Hepatocyte (in vitro differentiated cells): ENCODE data around the gene OR10V1. TPM values are rescaled to one million over a fixed set of nuclear protein-coding genes. Genes with fewer than 3 reads are reported as not detected.

Source experiments
- DNase-seq: peaks from one replicate; pipeline ENCODE4 v3.0.0-alpha.2; 2016; ENCODE audit warnings: low spot score
- H2AFZ ChIP-seq: fragments of 200-600 bp; sonication (generic); 2 replicates; pipeline ENCODE4 v1.6.0; 2016; ENCODE audit warnings: antibody characterized with exemption, mild to moderate bottlenecking
- H3K27ac ChIP-seq: fragments of 200-600 bp; sonication (generic); 2 replicates; pipeline ENCODE4 v1.5.1; 2016; ENCODE audit warnings: mild to moderate bottlenecking
- H3K27me3 ChIP-seq: fragments of 200-600 bp; sonication (generic); 2 replicates; pipeline ENCODE4 v1.6.1; 2016
- H3K36me3 ChIP-seq: fragments of 200-600 bp; sonication (generic); replicated peaks from 2 replicates; pipeline ENCODE4 v1.5.1; 2016; ENCODE audit warnings: low read depth; ENCODE audit not compliant: insufficient read depth
- H3K4me1 ChIP-seq: fragments of 200-600 bp; sonication (generic); 2 replicates; pipeline ENCODE4 v1.5.1; 2016; ENCODE audit warnings: mild to moderate bottlenecking, moderate library complexity; ENCODE audit not compliant: insufficient read depth
- H3K4me2 ChIP-seq: fragments of 200-600 bp; sonication (generic); 2 replicates; pipeline ENCODE4 v1.6.0; 2016
- H3K4me3 ChIP-seq: fragments of 200-600 bp; sonication (generic); 2 replicates; pipeline ENCODE4 v1.5.1; 2016; ENCODE audit warnings: mild to moderate bottlenecking
- H3K79me2 ChIP-seq: fragments of 200-600 bp; sonication (generic); 2 replicates; pipeline ENCODE4 v1.6.0; 2017; ENCODE audit warnings: mild to moderate bottlenecking
- H3K9me2 ChIP-seq: fragments of 200-600 bp; sonication (generic); replicated peaks from 2 replicates; pipeline ENCODE4 v1.6.0; 2017; ENCODE audit warnings: mild to moderate bottlenecking; ENCODE audit not compliant: insufficient read depth
- H3K9me3 ChIP-seq: fragments of 200-600 bp; sonication (generic); 2 replicates; pipeline ENCODE4 v1.5.1; 2016; ENCODE audit warnings: low read depth, mild to moderate bottlenecking
- H4K20me1 ChIP-seq: fragments of 200-600 bp; sonication (generic); 2 replicates; pipeline ENCODE4 v1.6.0; 2016; ENCODE audit warnings: mild to moderate bottlenecking; ENCODE audit not compliant: insufficient read depth, poor library complexity, severe bottlenecking
- EZH2 ChIP-seq: fragments of 200-600 bp; sonication (generic); IDR thresholded peaks from 2 replicates; pipeline ENCODE4 v1.6.1; 2016; ENCODE audit warnings: antibody characterized with exemption, mild to moderate bottlenecking, borderline replicate concordance
- EZH2phosphoT487 ChIP-seq: fragments of 200-600 bp; sonication (generic); IDR thresholded peaks from one replicate; pipeline ENCODE4 v1.6.1; 2018; ENCODE audit warnings: antibody characterized with exemption, mild to moderate bottlenecking, low read depth, moderate library complexity; ENCODE audit not compliant: unreplicated experiment, severe bottlenecking
- WGBS: methylation state at CpG from one replicate; pipeline ENCODE4 v1.1.6; 2016; ENCODE audit warnings: low lambda C conversion rate; ENCODE audit errors: missing lambda C conversion rate; 5-methylcytosine and 5-hydroxymethylcytosine counted together
- polyA plus RNA-seq: library from polyadenylated mRNA; unstranded; fragments of >200 nt; fragmentation: Nextera tagmentation; extraction: Ambion mirVana; gene quantifications from 2 replicates; pipeline ENCODE4 v1.2.1, GENCODE V29; 2016
- total RNA-seq: library from RNA; depleted of rRNA; stranded (reverse); fragments of >200 nt; gene quantifications from 2 replicates; pipeline ENCODE4 v1.2.3, GENCODE V29; 2014
- TF ChIP-seq, protein P1 (sequence below): fragments of 200-600 bp; sonication (generic); IDR thresholded peaks from 2 replicates; pipeline ENCODE4 v1.5.1; 2016; ENCODE audit warnings: antibody characterized with exemption, mild to moderate bottlenecking; ENCODE audit not compliant: poor library complexity

The OR10V1 gene
- total and polyA plus RNA-seq, 2 experiments from 2014 or later: not detected

DNA sequence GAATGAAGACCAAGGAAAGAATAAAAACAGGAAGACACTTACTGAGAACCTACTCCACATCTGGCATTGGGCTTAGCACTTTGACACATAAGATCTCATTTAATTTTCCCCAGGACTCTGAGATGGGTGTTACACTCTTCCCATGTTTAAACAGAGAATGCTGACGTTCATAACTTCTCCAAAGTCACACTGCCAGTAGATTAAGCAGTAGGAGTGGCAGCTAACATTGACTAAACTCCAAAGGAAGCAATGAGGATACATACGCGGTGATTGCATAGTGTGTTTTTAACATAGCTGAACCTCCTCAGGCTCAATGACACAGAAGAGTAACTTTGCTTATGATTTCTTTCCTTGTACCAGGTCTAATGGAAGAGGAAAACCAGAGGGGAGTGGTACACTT is 14.5 kb upstream of the OR10V1 start:
- no peak for DNase-seq
- peak overlapping the region; percentile 32 for H3K27ac ChIP-seq
- peaks cover 4% of the 10 kb centered on the region for H3K4me1 ChIP-seq
- H3K4me3 ChIP-seq: no peak overlapping the region
- H4K20me1 ChIP-seq: no peaks in the 10 kb centered on the region
- no peaks in the 10 kb centered on the region for H3K9me2 ChIP-seq
- H3K36me3 ChIP-seq: no peaks in the 10 kb centered on the region
- H3K9me3 ChIP-seq: no peaks in the 10 kb centered on the region
- H3K27me3 ChIP-seq: no peaks in the 10 kb centered on the region
- no peaks in the 10 kb centered on the region for H3K79me2 ChIP-seq
- H2AFZ ChIP-seq: no peak overlapping the region
- no peak overlapping the region for H3K4me2 ChIP-seq
- TF ChIP-seq, protein P1, sequence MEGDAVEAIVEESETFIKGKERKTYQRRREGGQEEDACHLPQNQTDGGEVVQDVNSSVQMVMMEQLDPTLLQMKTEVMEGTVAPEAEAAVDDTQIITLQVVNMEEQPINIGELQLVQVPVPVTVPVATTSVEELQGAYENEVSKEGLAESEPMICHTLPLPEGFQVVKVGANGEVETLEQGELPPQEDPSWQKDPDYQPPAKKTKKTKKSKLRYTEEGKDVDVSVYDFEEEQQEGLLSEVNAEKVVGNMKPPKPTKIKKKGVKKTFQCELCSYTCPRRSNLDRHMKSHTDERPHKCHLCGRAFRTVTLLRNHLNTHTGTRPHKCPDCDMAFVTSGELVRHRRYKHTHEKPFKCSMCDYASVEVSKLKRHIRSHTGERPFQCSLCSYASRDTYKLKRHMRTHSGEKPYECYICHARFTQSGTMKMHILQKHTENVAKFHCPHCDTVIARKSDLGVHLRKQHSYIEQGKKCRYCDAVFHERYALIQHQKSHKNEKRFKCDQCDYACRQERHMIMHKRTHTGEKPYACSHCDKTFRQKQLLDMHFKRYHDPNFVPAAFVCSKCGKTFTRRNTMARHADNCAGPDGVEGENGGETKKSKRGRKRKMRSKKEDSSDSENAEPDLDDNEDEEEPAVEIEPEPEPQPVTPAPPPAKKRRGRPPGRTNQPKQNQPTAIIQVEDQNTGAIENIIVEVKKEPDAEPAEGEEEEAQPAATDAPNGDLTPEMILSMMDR: no peak
- TF ChIP-seq EZH2: no peak
- 75% methylated on average over 3 of the region's 3 CpGs for WGBS

DNA sequence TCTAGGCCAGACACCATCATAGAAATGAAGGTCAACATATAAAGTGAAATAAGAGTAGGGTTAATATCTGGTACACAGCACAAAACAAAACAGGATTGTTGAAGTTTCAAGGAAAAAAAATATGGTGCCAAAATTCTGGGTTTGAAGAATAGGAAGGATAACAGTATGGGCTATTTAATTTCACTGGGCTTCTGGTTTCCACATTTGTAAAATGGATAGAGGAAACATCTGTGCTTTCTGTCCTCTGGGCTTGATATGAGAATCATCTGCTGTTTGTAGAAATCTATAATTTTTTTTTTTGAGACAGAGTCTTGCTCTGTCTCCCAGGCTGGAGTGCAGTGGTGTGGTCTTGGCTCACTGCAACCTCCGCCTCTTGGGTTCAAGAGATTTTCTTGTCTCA is 13.8 kb upstream of the OR10V1 start:
- Histone ChIP-seq H3K79me2 (no peaks in the 10 kb centered on the region), H3K27ac (no peak overlapping the region), H3K9me2 (no peaks in the 10 kb centered on the region), H2AFZ (no peak overlapping the region), H3K36me3 (no peaks in the 10 kb centered on the region), H3K4me1 (no peaks in the 10 kb centered on the region), H3K27me3 (no peaks in the 10 kb centered on the region), H3K4me3 (no peak overlapping the region), H3K4me2 (no peak overlapping the region), H3K9me3 (no peaks in the 10 kb centered on the region), H4K20me1 (no peaks in the 10 kb centered on the region)
- WGBS: 95% methylated on average over 1 of the region's 1 CpG
- TF ChIP-seq EZH2phosphoT487 (no peak), EZH2 (no peak)
- TF ChIP-seq, protein P1: no peak
- DNase-seq: no peak

DNA sequence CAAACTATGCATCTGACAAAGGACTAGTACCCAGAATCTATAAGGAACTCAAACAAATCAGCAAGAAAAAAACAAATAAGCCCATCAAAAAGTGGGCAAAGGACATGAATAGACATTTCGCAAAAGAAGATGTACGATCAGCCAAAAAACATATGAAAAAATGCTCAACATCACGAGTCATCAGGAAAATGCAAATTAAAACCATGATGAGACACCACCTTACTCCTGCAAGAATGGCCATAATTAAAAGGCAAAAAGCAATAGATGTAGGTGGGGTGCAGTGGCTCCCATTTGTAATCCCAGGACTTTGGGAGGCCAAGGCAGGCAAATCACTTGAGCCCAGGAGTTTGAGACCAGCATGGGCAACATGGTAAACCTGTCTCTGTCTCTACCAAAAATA is 10.4 kb upstream of the OR10V1 start:
- DNase-seq: no peak
- Histone ChIP-seq H3K27ac (no peak overlapping the region), H3K79me2 (no peaks in the 10 kb centered on the region), H4K20me1 (no peaks in the 10 kb centered on the region), H3K4me2 (no peak overlapping the region), H3K9me2 (no peaks in the 10 kb centered on the region), H3K4me3 (no peak overlapping the region), H2AFZ (no peak overlapping the region), H3K4me1 (no peaks in the 10 kb centered on the region), H3K36me3 (no peaks in the 10 kb centered on the region), H3K27me3 (no peaks in the 10 kb centered on the region), H3K9me3 (no peaks in the 10 kb centered on the region)
- 96% methylated on average over 3 of the region's 3 CpGs for WGBS
- TF ChIP-seq, protein P1: no peak
- TF ChIP-seq EZH2 (no peak), EZH2phosphoT487 (no peak)

DNA sequence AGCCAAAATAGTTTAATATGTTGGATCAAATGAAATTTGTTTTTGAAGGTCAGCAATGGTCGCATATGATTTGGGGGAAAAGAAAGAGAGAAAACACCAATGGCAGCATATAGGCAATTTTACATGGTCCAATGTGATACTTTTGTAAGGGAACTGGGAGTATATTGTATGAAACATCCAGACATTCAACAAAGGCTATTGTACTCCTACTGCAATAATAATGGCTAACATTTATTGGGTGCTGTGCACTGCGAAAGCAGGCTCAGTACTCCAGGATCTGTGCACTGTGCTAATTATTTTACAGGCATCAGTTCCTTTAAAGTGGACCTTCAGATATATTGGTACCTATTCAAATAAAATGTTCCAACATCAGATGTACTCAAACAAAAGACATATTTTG is 5.9 kb upstream of the OR10V1 start:
- Histone ChIP-seq H3K4me1 (no peaks in the 10 kb centered on the region), H3K36me3 (no peaks in the 10 kb centered on the region), H3K79me2 (no peaks in the 10 kb centered on the region), H4K20me1 (no peaks in the 10 kb centered on the region), H3K4me2 (no peak overlapping the region), H2AFZ (no peak overlapping the region), H3K4me3 (no peak overlapping the region), H3K27ac (no peak overlapping the region), H3K27me3 (no peaks in the 10 kb centered on the region), H3K9me3 (no peaks in the 10 kb centered on the region), H3K9me2 (no peaks in the 10 kb centered on the region)
- 81% methylated on average over 2 of the region's 2 CpGs for WGBS
- no peak for DNase-seq
- TF ChIP-seq, protein P1: no peak
- TF ChIP-seq EZH2: no peak
- no peak for TF ChIP-seq EZH2phosphoT487
